ENCODE measurements around the gene VMP1.
"Not testable (repeated sequence)": the region's sequence is repeated elsewhere in the genome, so short reads cannot be mapped to it uniquely, and the experiment has no call there.

- TF ChIP-seq NPAS2 (CRISPR knock-in tag; IDR thresholded peaks at IDR 0.05; ENCODE audit: borderline replicate concordance); RAD21 (conservative IDR thresholded peaks at IDR 0.05 in 1 of 2, IDR thresholded peaks at IDR 0.05 in 1 of 2); CTCF (IDR thresholded peaks at IDR 0.05); EP300 (IDR thresholded peaks at IDR 0.05); JUN (IDR thresholded peaks at IDR 0.05); BHLHE40 (IDR thresholded peaks at IDR 0.05; ENCODE audit: low read depth, low read length); POLR2A (IDR thresholded peaks at IDR 0.05; ENCODE audit: low read length); CBX2 (IDR thresholded peaks at IDR 0.05; ENCODE audit: borderline replicate concordance, low read depth); EHMT2 (IDR thresholded peaks at IDR 0.05; ENCODE audit: low read depth); RCOR1 (IDR thresholded peaks at IDR 0.05; ENCODE audit: low read depth, low read length); MAFK (IDR thresholded peaks at IDR 0.05; ENCODE audit: partially characterized antibody): not testable (repeated sequence)
These were observed 134.4 kb downstream of the VMP1 start for GRCh38 chr17:59841882-59842263.
